Measurements from ENCODE around the gene GTF2F1.

Gene GTF2F1

DNA sequence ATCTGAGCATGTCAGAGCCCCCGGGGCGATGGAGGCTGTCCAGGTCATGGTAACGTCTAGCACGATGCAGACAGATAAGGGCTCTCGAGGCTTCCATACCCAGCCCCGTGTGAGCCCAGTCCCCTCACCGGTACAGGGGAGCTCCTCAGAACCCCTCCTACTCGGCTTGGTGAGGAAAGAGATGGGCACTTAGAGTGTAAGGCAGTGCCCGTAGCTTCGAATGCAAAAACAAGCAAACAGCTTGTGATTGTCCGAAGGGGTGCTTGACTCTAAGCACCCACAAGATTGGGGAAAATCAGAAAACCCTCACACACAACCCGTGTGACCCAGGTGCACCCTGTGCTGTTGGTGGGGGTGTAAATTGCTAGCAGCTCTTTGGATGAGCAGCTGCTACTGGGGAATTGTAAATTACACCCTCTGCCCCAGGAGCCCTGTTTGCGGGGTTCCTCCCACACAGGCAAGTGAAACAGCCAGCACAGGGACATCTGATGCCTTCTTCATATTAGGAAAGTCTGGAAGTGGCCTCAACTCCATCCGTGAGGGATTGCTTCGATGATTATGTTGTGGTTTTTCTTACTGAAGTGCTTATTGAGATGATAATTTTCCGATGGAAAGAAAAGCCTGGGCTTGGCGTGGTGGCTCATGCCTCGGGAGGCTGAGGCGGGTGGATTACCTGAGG is 16.3 kb downstream of the GTF2F1 start:
- no peaks in the 10 kb centered on the region for H3K27me3 ChIP-seq (replicated peaks; ENCODE audit: insufficient read depth, low read length)
- peaks cover 8% of the 10 kb centered on the region; the same call in 1 of the 2 replicates for H3K79me2 ChIP-seq (ENCODE audit: low read length)
- no peaks in the 10 kb centered on the region for H3K9me3 ChIP-seq (replicated peaks; ENCODE audit: insufficient read depth, low read length)
- no peak overlapping the region for H3K9ac ChIP-seq (ENCODE audit: low read length)
- H4K20me1 ChIP-seq (ENCODE audit: insufficient read depth, low read length) = no peaks in the 10 kb centered on the region
- H3K4me3 ChIP-seq (ENCODE audit: low read length) = no peak overlapping the region
- peaks cover 5% of the 10 kb centered on the region; the same call in 1 of the 2 replicates for H3K4me1 ChIP-seq (ENCODE audit: low read length)
- no peaks in the 10 kb centered on the region for H3K9me2 ChIP-seq (replicated peaks; ENCODE audit: insufficient read depth, low read length)
- H3K4me2 ChIP-seq (ENCODE audit: low read depth, low read length) = no peak overlapping the region
- peaks cover 7% of the 10 kb centered on the region for H3F3A ChIP-seq (ENCODE audit: insufficient read depth, low read length)
- H3K36me3 ChIP-seq (replicated peaks; ENCODE audit: insufficient read depth, low read length) = no peaks in the 10 kb centered on the region; the same call in 1 of the 2 replicates
- H2AFZ ChIP-seq (ENCODE audit: low read length) = no peak overlapping the region
- TF ChIP-seq EZH2 (optimal IDR thresholded peaks at IDR 0.05; ENCODE audit: low read depth, low read length) (no peak), EZH2phosphoT487 (IDR thresholded peaks at IDR 0.05; ENCODE audit: low read length) (no peak), CTCF (IDR thresholded peaks at IDR 0.05; ENCODE audit: low read length) (no peak)
- no peak for DNase-seq
- no peak overlapping the region for H3K27ac ChIP-seq (ENCODE audit: low read length)

DNA sequence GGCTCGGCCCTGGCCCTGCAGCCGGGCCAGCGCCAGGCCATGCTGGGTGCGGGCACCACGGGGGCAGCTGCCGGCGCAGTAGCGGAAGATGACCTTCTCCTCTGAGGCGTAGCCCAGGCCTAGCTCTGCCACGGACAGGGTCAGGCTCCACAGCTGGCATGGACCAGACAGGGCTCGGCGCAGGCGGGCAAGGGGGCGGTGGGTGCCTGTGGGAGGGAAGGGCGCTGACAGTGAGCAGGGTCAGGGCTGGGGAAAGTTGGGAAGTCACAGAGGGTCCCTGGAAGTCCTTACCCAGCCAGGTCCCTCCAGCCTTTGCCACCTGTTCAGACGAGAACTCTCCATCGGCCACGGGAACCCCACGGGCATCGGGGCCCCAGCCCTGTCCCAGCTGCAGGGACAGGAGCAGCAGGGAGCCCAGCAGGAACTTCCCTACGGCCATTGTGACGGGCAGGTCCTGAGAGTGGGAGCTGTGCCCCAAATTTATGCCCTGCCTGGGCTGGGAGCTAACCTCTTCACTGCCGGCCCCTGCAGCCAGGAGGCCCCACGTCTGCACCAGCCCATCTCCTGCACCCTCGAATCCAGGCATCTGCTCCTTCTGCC is 17.5 kb downstream of the GTF2F1 start, which contains the start of gene PSPN:
PSPN (minus strand) TSS at position 523 of the 600 bp plus-strand sequence; CDS start at position 439, 84 bp downstream.
- H3K9me2 ChIP-seq (replicated peaks; ENCODE audit: insufficient read depth, low read length) = no peaks in the 10 kb centered on the region
- DNase-seq = no peak
- H3F3A ChIP-seq (ENCODE audit: insufficient read depth, low read length) = peaks cover 7% of the 10 kb centered on the region
- no peak within 1 kb of the TSS for H3K4me3 ChIP-seq (ENCODE audit: low read length)
- no peaks in the 10 kb centered on the region for H3K9me3 ChIP-seq (replicated peaks; ENCODE audit: insufficient read depth, low read length)
- no peak within 1 kb of the TSS for H3K4me2 ChIP-seq (ENCODE audit: low read depth, low read length)
- TF ChIP-seq EZH2phosphoT487 (IDR thresholded peaks at IDR 0.05; ENCODE audit: low read length) = no peak
- H3K79me2 ChIP-seq (ENCODE audit: low read length) = peaks cover 8% of the 10 kb centered on the region; the same call in 1 of the 2 replicates
- H3K9ac ChIP-seq (ENCODE audit: low read length) = no peak within 1 kb of the TSS
- H3K4me1 ChIP-seq (ENCODE audit: low read length) = peaks cover 5% of the 10 kb centered on the region; the same call in 1 of the 2 replicates
- H3K27me3 ChIP-seq (replicated peaks; ENCODE audit: insufficient read depth, low read length) = no peaks in the 10 kb centered on the region
- H3K36me3 ChIP-seq (replicated peaks; ENCODE audit: insufficient read depth, low read length) = no peaks in the 10 kb centered on the region; the same call in 1 of the 2 replicates
- H4K20me1 ChIP-seq (ENCODE audit: insufficient read depth, low read length) = no peaks in the 10 kb centered on the region
- no peak within 1 kb of the TSS for H2AFZ ChIP-seq (ENCODE audit: low read length)
- H3K27ac ChIP-seq (ENCODE audit: low read length) = no peak within 1 kb of the TSS

- Histone ChIP-seq H3K9me3 (replicated peaks; ENCODE audit: insufficient read depth, low read length) (no peaks in the 10 kb centered on the region), H3F3A (ENCODE audit: insufficient read depth, low read length) (peaks cover 7% of the 10 kb centered on the region), H3K4me2 (ENCODE audit: low read depth, low read length) (no peak overlapping the region), H3K9me2 (replicated peaks; ENCODE audit: insufficient read depth, low read length) (no peaks in the 10 kb centered on the region), H3K4me3 (ENCODE audit: low read length) (no peak overlapping the region), H3K4me1 (ENCODE audit: low read length) (peaks cover 5% of the 10 kb centered on the region; the same call in 1 of the 2 replicates), H3K27ac (ENCODE audit: low read length) (no peak overlapping the region), H4K20me1 (ENCODE audit: insufficient read depth, low read length) (no peaks in the 10 kb centered on the region), H3K27me3 (replicated peaks; ENCODE audit: insufficient read depth, low read length) (no peaks in the 10 kb centered on the region), H3K79me2 (ENCODE audit: low read length) (peaks cover 8% of the 10 kb centered on the region; the same call in 1 of the 2 replicates), H3K9ac (ENCODE audit: low read length) (no peak overlapping the region), H2AFZ (ENCODE audit: low read length) (no peak overlapping the region), H3K36me3 (replicated peaks; ENCODE audit: insufficient read depth, low read length) (no peaks in the 10 kb centered on the region; the same call in 1 of the 2 replicates)
- DNase-seq = no peak
- TF ChIP-seq CTCF (IDR thresholded peaks at IDR 0.05; ENCODE audit: low read length) = no peak
- no peak for TF ChIP-seq EZH2phosphoT487 (IDR thresholded peaks at IDR 0.05; ENCODE audit: low read length)
- no peak for TF ChIP-seq EZH2 (optimal IDR thresholded peaks at IDR 0.05; ENCODE audit: low read depth, low read length)
Measured at GRCh38 chr19:6374711-6375410, 18.1 kb downstream of the GTF2F1 start.
